ENCODE data around the gene PLA2G10. TPM values are rescaled to one million over a fixed set of nuclear protein-coding genes. Genes with fewer than 3 reads are reported as not detected.

PLA2G10 gene
- total and polyA plus RNA-seq, 9 of the 15 experiments (the other 6 are each of a cell fraction or from before 2014, with no cell fraction given) = not detected

DNA sequence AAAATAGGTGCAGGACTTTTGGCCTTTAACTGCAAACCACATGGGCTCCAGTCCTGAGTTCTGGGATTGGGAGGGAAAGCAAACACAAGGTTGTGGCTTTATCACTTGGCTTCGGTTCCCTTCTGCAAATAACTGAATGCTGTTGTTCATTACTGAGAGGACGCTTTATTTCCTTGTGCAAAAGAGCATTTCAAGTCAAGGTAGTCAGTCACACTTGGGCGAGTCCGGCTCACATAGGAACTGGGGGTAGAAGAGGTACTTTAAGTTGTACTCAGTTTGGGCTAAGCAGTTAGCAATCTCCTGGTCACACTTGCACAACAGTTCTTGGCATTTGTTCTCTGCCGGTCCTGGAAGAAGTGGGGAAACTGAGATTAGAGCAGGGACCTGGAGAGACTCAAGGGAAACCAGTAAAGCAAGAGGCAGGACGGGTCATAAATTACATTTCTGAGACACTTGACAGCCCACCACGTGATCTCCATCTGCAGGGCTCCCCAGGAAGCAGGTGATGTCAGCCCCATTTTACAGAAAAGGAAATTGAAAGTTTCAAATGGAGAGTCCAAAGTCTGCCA, 21.6 kb downstream of the PLA2G10 start:
- no peak overlapping the region for H3K27ac ChIP-seq (ENCODE audit: extremely low read depth, low read depth, low read length)
- no peaks in the 10 kb centered on the region for H4K20me1 ChIP-seq (replicated peaks; ENCODE audit: control insufficient read depth, insufficient read depth, low read length)
- no TSS peak for BruUV-seq (replicated peaks)
- no peaks in the 10 kb centered on the region for H3K9me1 ChIP-seq (ENCODE audit: control insufficient read depth, insufficient read depth, low read length)
- intact Hi-C loops (cut with micrococcal nuclease) (no loop called here), in situ Hi-C loops (cut with MboI) (no loop called here)
- H3K4me3 ChIP-seq = no peak overlapping the region
- no peaks in the 10 kb centered on the region for H3K9me3 ChIP-seq (replicated peaks; ENCODE audit: control insufficient read depth, insufficient read depth, low read depth, low read length)
- no peak overlapping the region for H3K9ac ChIP-seq (ENCODE audit: insufficient read depth in 1 of 2, low read depth in 2 of 2, low read length in 2 of 2)
- FAIRE-seq (peak; percentile 78), DNase-seq (ENCODE audit: extremely low read depth in 1 of 4, low spot score in 3 of 4) (peak in 2 of 4 experiments; percentile 39), ATAC-seq (peak; percentile 62)
- WGBS (ENCODE audit: insufficient coverage, low coverage, missing lambda C conversion rate) = 17% methylated on average over 7 of the region's 7 CpGs
- no peak overlapping the region for H2AFZ ChIP-seq (ENCODE audit: low read depth, low read length)
- peaks cover 11% of the 10 kb centered on the region; the same call in 2 of the 3 replicates for H3K36me3 ChIP-seq (ENCODE audit: control insufficient read depth, insufficient read depth, low read length)
- no peaks in the 10 kb centered on the region for H3K79me2 ChIP-seq (ENCODE audit: control insufficient read depth, insufficient read depth, low read length)
- ChIA-PET CTCF (ENCODE audit: low intra/inter-chr PET ratio) (no interaction called here), POLR2A (no interaction called here)
- no peak overlapping the region for H3K4me2 ChIP-seq (ENCODE audit: insufficient read depth, low read length)
- no peaks in the 10 kb centered on the region; a peak in 1 of 5 replicates for H3K4me1 ChIP-seq (replicated peaks in 1 of 2; ENCODE audit: control insufficient read depth in 2 of 2, insufficient read depth in 2 of 2, low read length in 2 of 2)
- no peaks in the 10 kb centered on the region for H3K27me3 ChIP-seq (ENCODE audit: control insufficient read depth in 2 of 2, insufficient read depth in 2 of 2, low read length in 2 of 2)
- TF ChIP-seq, protein P1, sequence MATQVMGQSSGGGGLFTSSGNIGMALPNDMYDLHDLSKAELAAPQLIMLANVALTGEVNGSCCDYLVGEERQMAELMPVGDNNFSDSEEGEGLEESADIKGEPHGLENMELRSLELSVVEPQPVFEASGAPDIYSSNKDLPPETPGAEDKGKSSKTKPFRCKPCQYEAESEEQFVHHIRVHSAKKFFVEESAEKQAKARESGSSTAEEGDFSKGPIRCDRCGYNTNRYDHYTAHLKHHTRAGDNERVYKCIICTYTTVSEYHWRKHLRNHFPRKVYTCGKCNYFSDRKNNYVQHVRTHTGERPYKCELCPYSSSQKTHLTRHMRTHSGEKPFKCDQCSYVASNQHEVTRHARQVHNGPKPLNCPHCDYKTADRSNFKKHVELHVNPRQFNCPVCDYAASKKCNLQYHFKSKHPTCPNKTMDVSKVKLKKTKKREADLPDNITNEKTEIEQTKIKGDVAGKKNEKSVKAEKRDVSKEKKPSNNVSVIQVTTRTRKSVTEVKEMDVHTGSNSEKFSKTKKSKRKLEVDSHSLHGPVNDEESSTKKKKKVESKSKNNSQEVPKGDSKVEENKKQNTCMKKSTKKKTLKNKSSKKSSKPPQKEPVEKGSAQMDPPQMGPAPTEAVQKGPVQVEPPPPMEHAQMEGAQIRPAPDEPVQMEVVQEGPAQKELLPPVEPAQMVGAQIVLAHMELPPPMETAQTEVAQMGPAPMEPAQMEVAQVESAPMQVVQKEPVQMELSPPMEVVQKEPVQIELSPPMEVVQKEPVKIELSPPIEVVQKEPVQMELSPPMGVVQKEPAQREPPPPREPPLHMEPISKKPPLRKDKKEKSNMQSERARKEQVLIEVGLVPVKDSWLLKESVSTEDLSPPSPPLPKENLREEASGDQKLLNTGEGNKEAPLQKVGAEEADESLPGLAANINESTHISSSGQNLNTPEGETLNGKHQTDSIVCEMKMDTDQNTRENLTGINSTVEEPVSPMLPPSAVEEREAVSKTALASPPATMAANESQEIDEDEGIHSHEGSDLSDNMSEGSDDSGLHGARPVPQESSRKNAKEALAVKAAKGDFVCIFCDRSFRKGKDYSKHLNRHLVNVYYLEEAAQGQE (IDR thresholded peaks at IDR 0.05; ENCODE audit: borderline replicate concordance) = peak; percentile 17; the same call in 1 of the 2 replicates
- TF ChIP-seq, protein P1 (CRISPR knock-in tag; IDR thresholded peaks at IDR 0.05; ENCODE audit: low read depth) = no peak
- TF ChIP-seq, protein P2, sequence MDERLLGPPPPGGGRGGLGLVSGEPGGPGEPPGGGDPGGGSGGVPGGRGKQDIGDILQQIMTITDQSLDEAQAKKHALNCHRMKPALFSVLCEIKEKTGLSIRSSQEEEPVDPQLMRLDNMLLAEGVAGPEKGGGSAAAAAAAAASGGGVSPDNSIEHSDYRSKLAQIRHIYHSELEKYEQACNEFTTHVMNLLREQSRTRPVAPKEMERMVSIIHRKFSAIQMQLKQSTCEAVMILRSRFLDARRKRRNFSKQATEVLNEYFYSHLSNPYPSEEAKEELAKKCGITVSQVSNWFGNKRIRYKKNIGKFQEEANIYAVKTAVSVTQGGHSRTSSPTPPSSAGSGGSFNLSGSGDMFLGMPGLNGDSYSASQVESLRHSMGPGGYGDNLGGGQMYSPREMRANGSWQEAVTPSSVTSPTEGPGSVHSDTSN (CRISPR knock-in tag; IDR thresholded peaks at IDR 0.05; ENCODE audit: low read depth) = 0 out of 2 replicates have a peak, but pooled peaks have one; percentile 46
- TF ChIP-seq, protein P2 (tag; conservative IDR thresholded peaks at IDR 0.05; ENCODE audit: low read depth) = peak; percentile 92
- TF ChIP-seq CBFA2T2 (conservative IDR thresholded peaks at IDR 0.05) = 0 out of 2 replicates have a peak, but pooled peaks have one; percentile 21
- peak; percentile 83 for TF ChIP-seq RAD51 (IDR thresholded peaks at IDR 0.05; ENCODE audit: borderline replicate concordance, low read depth)
- peak; percentile 32; the same call in 1 of the 2 replicates for TF ChIP-seq ETV1 (tag; conservative IDR thresholded peaks at IDR 0.05; ENCODE audit: low read depth)
- TF ChIP-seq, protein P3, sequence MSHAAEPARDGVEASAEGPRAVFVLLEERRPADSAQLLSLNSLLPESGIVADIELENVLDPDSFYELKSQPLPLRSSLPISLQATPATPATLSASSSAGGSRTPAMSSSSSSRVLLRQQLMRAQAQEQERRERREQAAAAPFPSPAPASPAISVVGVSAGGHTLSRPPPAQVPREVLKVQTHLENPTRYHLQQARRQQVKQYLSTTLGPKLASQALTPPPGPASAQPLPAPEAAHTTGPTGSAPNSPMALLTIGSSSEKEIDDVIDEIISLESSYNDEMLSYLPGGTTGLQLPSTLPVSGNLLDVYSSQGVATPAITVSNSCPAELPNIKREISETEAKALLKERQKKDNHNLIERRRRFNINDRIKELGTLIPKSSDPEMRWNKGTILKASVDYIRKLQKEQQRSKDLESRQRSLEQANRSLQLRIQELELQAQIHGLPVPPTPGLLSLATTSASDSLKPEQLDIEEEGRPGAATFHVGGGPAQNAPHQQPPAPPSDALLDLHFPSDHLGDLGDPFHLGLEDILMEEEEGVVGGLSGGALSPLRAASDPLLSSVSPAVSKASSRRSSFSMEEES (CRISPR knock-in tag; IDR thresholded peaks at IDR 0.05) = peak; percentile 86
